OCI-LY7 (cell line): Measurements from ENCODE around the gene INPP5A.

Source experiments
- CTCF ChIP-seq: fragments of 200-600 bp; sonication (generic); conservative IDR thresholded peaks from 2 replicates; pipeline ENCODE4 v1.5.1; 2014; ENCODE audit warnings: mild to moderate bottlenecking, antibody characterized with exemption, low read length, moderate library complexity, mixed read lengths
- EZH2phosphoT487 ChIP-seq: fragments of 200-600 bp; sonication (generic); IDR thresholded peaks from 2 replicates; pipeline ENCODE4 v1.6.1; 2018; ENCODE audit warnings: low read depth, borderline replicate concordance, mild to moderate bottlenecking, mixed run types, antibody characterized with exemption, low read length, moderate library complexity, mixed read lengths

- TF ChIP-seq CTCF (no peak), EZH2phosphoT487 (no peak)
Observed at GRCh38 chr10:132624061-132624846, 86.7 kb downstream of the INPP5A start.
